OCI-LY3 (cell line): ENCODE data around the gene EID2.

ENCODE experiments used
- EZH2phosphoT487 ChIP-seq: fragments of 200-600 bp; shearing (Covaris generic); IDR thresholded peaks from 2 replicates; pipeline ENCODE4 v1.6.1; 2018; ENCODE audit warnings: antibody characterized with exemption, mixed run types, low read depth
- TF ChIP-seq, protein P1 (sequence below): fragments of 200-600, 300-600 bp; sonication (generic); IDR thresholded peaks from 2 replicates; pipeline ENCODE4 v1.5.1; 2014; ENCODE audit warnings: antibody characterized with exemption, low read length, low read depth

DNA sequence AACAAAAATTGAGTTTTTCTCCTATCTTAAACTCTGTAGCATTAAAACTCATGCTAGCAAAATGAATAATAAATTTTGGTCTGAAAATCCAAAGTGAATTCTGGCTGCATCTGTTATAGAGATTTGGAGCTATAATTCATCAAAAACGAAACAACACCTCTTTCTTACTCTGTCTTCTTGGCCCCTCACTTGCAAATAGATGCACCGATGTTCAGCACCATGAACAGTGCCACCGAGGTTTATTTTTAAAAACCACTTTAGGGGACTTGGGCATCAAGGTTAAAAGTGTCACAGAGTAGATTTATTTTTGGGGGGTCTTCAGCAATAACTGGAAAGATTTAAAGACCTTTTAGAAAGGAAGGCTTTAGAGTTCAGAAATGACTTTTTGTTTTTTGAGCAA, 26.1 kb upstream of the EID2 start:
- TF ChIP-seq, protein P1, sequence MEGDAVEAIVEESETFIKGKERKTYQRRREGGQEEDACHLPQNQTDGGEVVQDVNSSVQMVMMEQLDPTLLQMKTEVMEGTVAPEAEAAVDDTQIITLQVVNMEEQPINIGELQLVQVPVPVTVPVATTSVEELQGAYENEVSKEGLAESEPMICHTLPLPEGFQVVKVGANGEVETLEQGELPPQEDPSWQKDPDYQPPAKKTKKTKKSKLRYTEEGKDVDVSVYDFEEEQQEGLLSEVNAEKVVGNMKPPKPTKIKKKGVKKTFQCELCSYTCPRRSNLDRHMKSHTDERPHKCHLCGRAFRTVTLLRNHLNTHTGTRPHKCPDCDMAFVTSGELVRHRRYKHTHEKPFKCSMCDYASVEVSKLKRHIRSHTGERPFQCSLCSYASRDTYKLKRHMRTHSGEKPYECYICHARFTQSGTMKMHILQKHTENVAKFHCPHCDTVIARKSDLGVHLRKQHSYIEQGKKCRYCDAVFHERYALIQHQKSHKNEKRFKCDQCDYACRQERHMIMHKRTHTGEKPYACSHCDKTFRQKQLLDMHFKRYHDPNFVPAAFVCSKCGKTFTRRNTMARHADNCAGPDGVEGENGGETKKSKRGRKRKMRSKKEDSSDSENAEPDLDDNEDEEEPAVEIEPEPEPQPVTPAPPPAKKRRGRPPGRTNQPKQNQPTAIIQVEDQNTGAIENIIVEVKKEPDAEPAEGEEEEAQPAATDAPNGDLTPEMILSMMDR = no peak
- TF ChIP-seq EZH2phosphoT487 = no peak
